ENCODE results near the gene KLF7. TPM values are rescaled to one million over a fixed set of nuclear protein-coding genes. Genes with fewer than 3 reads are reported as not detected.

The KLF7 gene
- total RNA-seq, 1 experiment from 2014 or later: 15.4 TPM

DNA sequence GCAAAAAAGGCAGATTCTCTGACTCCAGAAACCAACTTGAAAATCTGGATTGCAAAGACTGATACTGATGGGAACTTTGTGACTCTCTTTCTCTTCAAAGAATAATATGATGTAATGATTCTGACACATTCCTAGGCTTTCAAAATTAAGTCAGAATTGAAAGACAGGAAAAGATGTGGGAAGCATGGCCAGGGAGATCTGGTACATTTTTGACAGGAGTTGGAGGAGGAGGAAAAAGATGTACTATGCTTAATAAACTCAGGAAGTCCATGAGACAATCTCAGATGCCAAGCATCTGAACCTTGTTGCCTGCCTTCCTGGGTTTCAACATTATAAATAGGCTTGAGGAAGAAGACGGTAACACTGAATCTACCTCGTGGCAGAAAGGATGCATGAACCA lies 34.2 kb downstream of the KLF7 start:
- H3K9me2 ChIP-seq (ENCODE audit: insufficient read depth): no peaks in the 10 kb centered on the region
- H4K20me1 ChIP-seq (ENCODE audit: insufficient read depth): no peaks in the 10 kb centered on the region
- H3K9me3 ChIP-seq (ENCODE audit: control insufficient read depth in 1 of 2, insufficient read depth in 1 of 2, low read depth in 1 of 2, low read length in 2 of 2): no peaks in the 10 kb centered on the region
- ChIA-PET POLR2A (no interaction called here), CTCF (no interaction called here), RAD21 (ENCODE audit: low non-redundant PET in 1 of 2, low total read pairs in 2 of 2, uncharacterized antibody in 2 of 2, unreplicated experiment in 2 of 2) (no interaction called here)
- no peaks in the 10 kb centered on the region for H3K27me3 ChIP-seq (ENCODE audit: insufficient read depth, low read length)
- no peak overlapping the region for H2AFZ ChIP-seq (ENCODE audit: low read depth, low read length, poor library complexity, severe bottlenecking)
- TF ChIP-seq ZFX (IDR thresholded peaks at IDR 0.05): no peak
- TF ChIP-seq CBX3 (IDR thresholded peaks at IDR 0.05; ENCODE audit: low read depth): no peak
- no peak for TF ChIP-seq FOSL1 (IDR thresholded peaks at IDR 0.05; ENCODE audit: low read depth)
- no peak for TF ChIP-seq EZH2 (IDR thresholded peaks at IDR 0.05)
- TF ChIP-seq YY1 (IDR thresholded peaks at IDR 0.05; ENCODE audit: extremely low read depth, insufficient replicate concordance, low read depth, low read length): no peak
- no peak for TF ChIP-seq SP1 (IDR thresholded peaks at IDR 0.05; ENCODE audit: low read depth)
- TF ChIP-seq EGR1 (IDR thresholded peaks at IDR 0.05; ENCODE audit: low read depth): no peak
- TF ChIP-seq POLR2A (IDR thresholded peaks at IDR 0.05; ENCODE audit: borderline replicate concordance, extremely low read depth, insufficient read depth, insufficient read length): no peak
- no peak for TF ChIP-seq SRF (IDR thresholded peaks at IDR 0.05; ENCODE audit: low read depth)
- TF ChIP-seq, protein P1, sequence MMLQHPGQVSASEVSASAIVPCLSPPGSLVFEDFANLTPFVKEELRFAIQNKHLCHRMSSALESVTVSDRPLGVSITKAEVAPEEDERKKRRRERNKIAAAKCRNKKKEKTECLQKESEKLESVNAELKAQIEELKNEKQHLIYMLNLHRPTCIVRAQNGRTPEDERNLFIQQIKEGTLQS (IDR thresholded peaks at IDR 0.05): no peak
- no peak for TF ChIP-seq EZH2phosphoT487 (IDR thresholded peaks at IDR 0.05; ENCODE audit: borderline replicate concordance)
- no peak for TF ChIP-seq POLR2AphosphoS5 (IDR thresholded peaks at IDR 0.05; ENCODE audit: low read depth, low read length)
- no peak for TF ChIP-seq TCF7L2 (IDR thresholded peaks at IDR 0.05; ENCODE audit: borderline replicate concordance, extremely low read depth, insufficient read depth, insufficient read length)
- no peak for TF ChIP-seq CEBPB (IDR thresholded peaks at IDR 0.05; ENCODE audit: low read depth)
- TF ChIP-seq, protein P2, sequence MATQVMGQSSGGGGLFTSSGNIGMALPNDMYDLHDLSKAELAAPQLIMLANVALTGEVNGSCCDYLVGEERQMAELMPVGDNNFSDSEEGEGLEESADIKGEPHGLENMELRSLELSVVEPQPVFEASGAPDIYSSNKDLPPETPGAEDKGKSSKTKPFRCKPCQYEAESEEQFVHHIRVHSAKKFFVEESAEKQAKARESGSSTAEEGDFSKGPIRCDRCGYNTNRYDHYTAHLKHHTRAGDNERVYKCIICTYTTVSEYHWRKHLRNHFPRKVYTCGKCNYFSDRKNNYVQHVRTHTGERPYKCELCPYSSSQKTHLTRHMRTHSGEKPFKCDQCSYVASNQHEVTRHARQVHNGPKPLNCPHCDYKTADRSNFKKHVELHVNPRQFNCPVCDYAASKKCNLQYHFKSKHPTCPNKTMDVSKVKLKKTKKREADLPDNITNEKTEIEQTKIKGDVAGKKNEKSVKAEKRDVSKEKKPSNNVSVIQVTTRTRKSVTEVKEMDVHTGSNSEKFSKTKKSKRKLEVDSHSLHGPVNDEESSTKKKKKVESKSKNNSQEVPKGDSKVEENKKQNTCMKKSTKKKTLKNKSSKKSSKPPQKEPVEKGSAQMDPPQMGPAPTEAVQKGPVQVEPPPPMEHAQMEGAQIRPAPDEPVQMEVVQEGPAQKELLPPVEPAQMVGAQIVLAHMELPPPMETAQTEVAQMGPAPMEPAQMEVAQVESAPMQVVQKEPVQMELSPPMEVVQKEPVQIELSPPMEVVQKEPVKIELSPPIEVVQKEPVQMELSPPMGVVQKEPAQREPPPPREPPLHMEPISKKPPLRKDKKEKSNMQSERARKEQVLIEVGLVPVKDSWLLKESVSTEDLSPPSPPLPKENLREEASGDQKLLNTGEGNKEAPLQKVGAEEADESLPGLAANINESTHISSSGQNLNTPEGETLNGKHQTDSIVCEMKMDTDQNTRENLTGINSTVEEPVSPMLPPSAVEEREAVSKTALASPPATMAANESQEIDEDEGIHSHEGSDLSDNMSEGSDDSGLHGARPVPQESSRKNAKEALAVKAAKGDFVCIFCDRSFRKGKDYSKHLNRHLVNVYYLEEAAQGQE (IDR thresholded peaks at IDR 0.05; ENCODE audit: low read depth): no peak
- no peak for TF ChIP-seq RAD21 (IDR thresholded peaks at IDR 0.05; ENCODE audit: low read depth)
- TF ChIP-seq ZNF274 (IDR thresholded peaks at IDR 0.05; ENCODE audit: low read depth, low read length): no peak
- TF ChIP-seq SIN3A (IDR thresholded peaks at IDR 0.05; ENCODE audit: low read depth): no peak
- ATAC-seq: no peak
- H3K4me1 ChIP-seq (ENCODE audit: control insufficient read depth in 1 of 2, insufficient read depth in 2 of 2, low read length in 2 of 2): peaks cover 0 to 15% of the 10 kb centered on the region in 2 experiments; a peak in 3 of 4 replicates
- no peak for DNase-seq (ENCODE audit: low read depth, low spot score)
- no peaks in the 10 kb centered on the region for H3K36me3 ChIP-seq (ENCODE audit: control insufficient read depth in 1 of 2, insufficient read depth in 2 of 2, low read length in 2 of 2)
- H3K4me2 ChIP-seq (ENCODE audit: low read length): no peak overlapping the region
- H3K4me3 ChIP-seq (replicated peaks in 1 of 2; ENCODE audit: low read depth in 1 of 2, low read length in 2 of 2): no peak overlapping the region
- H3K79me2 ChIP-seq (ENCODE audit: insufficient read depth, low read length): no peaks in the 10 kb centered on the region
- intact Hi-C loops (cut with micrococcal nuclease): no loop called here
- H3K9ac ChIP-seq (ENCODE audit: low read length): no peak overlapping the region
- H3K27ac ChIP-seq (ENCODE audit: low read depth, low read length): no peak overlapping the region
- no TSS peak for BruUV-seq (replicated peaks)
